Uterus (tissue), 4 donors: ENCODE results near the gene RICTOR. TPM values are rescaled to one million over a fixed set of nuclear protein-coding genes. Genes with fewer than 3 reads are reported as not detected.

Source experiments
- DNase-seq, 2 donors: peaks; one replicate each; pipeline ENCODE4 v3.0.0-alpha.2; 2019 to 2020
- H3K27ac ChIP-seq, 2 donors: fragments of 200-600 bp; sonication (generic); 1 replicate in 1 of 2; 2 replicates in 1 of 2; pipeline ENCODE4 v1.5.1; 2016 to 2018
- H3K27me3 ChIP-seq, 2 donors: fragments of 200-600 bp; sonication (generic); one replicate each; pipeline ENCODE4 v1.5.1; 2018 to 2019; ENCODE audit warnings: control low read depth in 1 of 2
- H3K36me3 ChIP-seq, 2 donors: fragments of 200-600 bp; sonication (generic); one replicate each; pipeline ENCODE4 v1.5.1; 2019; ENCODE audit warnings: control low read depth in 1 of 2
- H3K4me1 ChIP-seq, 2 donors: fragments of 200-600 bp; sonication (generic); one replicate each; pipeline ENCODE4 v1.5.1; 2018 to 2019; ENCODE audit warnings: control low read depth in 1 of 2
- H3K4me3 ChIP-seq, 2 donors: fragments of 200-600 bp; sonication (generic); 1 replicate in 1 of 2; 2 replicates in 1 of 2; pipeline ENCODE4 v1.5.1; 2018 to 2019; ENCODE audit warnings: mild to moderate bottlenecking in 1 of 2
- H3K9me3 ChIP-seq, 2 donors: fragments of 200-600 bp; sonication (generic); one replicate each; pipeline ENCODE4 v1.5.1; 2019; ENCODE audit warnings: control low read depth in 1 of 2
- CTCF ChIP-seq, 4 experiments: fragments of 200-600 bp in 2 of 4; fragments of 450-650 bp in 2 of 4; sonication (generic) in 2 of 4; IDR thresholded peaks; one replicate each; pipeline ENCODE4 v1.5.1; 2016 to 2019; ENCODE audit warnings: antibody characterized with exemption in 4 of 4, mild to moderate bottlenecking in 2 of 4, moderate library complexity in 1 of 4
- POLR2A ChIP-seq, 2 donors: fragments of 450-650 bp; IDR thresholded peaks; one replicate each; pipeline ENCODE4 v1.6.1; 2016; ENCODE audit warnings: antibody characterized with exemption in 2 of 2, mild to moderate bottlenecking in 1 of 2, moderate library complexity in 1 of 2
- intact Hi-C: fragments of 100-400 bp; cut with DNase I; formaldehyde crosslinking; loops from one replicate; pipeline ENCODE4 v1.15.1; 2023; ENCODE audit warnings: low total_unique reads
- total RNA-seq, 4 donors: library from RNA; depleted of rRNA in 3 of 4; stranded (reverse); fragments of >200 nt in 3 of 4; gene quantifications; one replicate each; pipeline versions ENCODE4 v1.1.0 to v1.2.4, GENCODE V29; 2014 to 2023
- donor health status: DM: yes; HTN: yes; CAD: no.

Gene RICTOR
- total RNA-seq, 4 donors from 2014 or later: 50.6 to 79.4 (median 70.6) TPM

DNA sequence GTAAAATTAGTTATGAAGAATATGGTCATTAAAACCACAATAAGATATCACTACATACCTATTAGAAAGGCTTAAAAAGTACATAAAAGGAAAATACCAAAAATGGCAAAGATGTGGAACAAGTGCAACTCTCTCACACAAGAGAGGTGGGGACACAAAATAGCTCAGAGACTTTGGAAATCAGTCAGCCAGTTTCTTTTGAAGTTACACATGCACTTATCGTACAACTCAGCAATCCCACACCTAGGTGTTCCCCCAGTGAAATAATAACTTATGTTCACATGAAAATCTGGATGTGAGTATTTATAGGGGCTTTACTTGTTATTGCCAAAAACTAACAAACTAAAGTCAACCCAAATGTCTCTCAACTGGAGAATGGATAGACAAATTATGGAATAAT is 9.8 kb upstream of the RICTOR start:
- intact Hi-C loops: no loop called here
- DNase-seq: no peak
- no peak overlapping the region for H3K4me3 ChIP-seq
- H3K27ac ChIP-seq: no peak overlapping the region
- no peaks in the 10 kb centered on the region for H3K9me3 ChIP-seq
- no peaks in the 10 kb centered on the region for H3K4me1 ChIP-seq
- no peaks in the 10 kb centered on the region for H3K27me3 ChIP-seq
- H3K36me3 ChIP-seq: no peaks in the 10 kb centered on the region
- TF ChIP-seq CTCF (IDR thresholded peaks at IDR 0.05) (no peak), POLR2A (IDR thresholded peaks at IDR 0.05) (no peak)

- TF ChIP-seq POLR2A (IDR thresholded peaks at IDR 0.05): no peak
- no peak for TF ChIP-seq CTCF (IDR thresholded peaks at IDR 0.05)
- DNase-seq: no peak
- intact Hi-C loops: no loop called here
- Histone ChIP-seq H3K36me3 (no peaks in the 10 kb centered on the region), H3K9me3 (no peaks in the 10 kb centered on the region), H3K27ac (no peak overlapping the region), H3K4me3 (no peak overlapping the region), H3K4me1 (no peaks in the 10 kb centered on the region), H3K27me3 (no peaks in the 10 kb centered on the region)
Measured at GRCh38 chr5:39082995-39083394, 8.8 kb upstream of the RICTOR start.

DNA sequence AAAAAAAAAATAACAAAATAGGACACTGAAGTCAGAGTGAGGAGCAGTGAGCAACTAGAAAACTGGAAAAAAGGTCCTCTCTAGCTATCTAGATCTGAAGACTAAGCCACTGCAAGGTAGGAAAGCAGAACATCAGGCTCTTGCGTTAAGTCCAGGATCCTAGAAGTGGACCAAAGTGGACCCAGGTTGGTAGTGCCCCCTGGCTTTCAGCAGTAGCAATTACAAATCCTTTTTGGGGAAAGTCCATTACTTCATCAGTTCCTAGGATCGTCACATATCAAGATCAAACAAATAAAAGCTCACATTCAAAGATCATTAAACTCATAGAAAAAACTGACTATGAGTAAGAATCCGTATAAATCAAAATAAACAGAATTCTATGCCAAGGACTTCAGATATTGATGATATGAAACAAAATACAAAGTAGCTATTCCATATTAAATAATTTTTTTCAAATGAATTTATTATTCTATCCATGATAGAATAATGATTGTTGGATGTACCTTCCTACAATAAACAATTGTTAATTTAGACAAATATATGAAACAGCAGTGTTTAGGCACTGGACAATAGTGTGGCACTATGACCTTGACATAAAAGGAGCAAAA is 6.5 kb upstream of the RICTOR start:
- intact Hi-C loops: no loop called here
- no peaks in the 10 kb centered on the region for H3K9me3 ChIP-seq
- H3K27ac ChIP-seq: no peak overlapping the region
- H3K4me1 ChIP-seq: peaks cover 0 to 2% of the 10 kb centered on the region in 2 donors
- H3K4me3 ChIP-seq: no peak overlapping the region
- peak; percentile 51 to 59 for DNase-seq
- no peaks in the 10 kb centered on the region for H3K36me3 ChIP-seq
- no peaks in the 10 kb centered on the region for H3K27me3 ChIP-seq
- TF ChIP-seq CTCF (IDR thresholded peaks at IDR 0.05): peak; percentile 80 to 86 (median 83)
- no peak for TF ChIP-seq POLR2A (IDR thresholded peaks at IDR 0.05)

DNA sequence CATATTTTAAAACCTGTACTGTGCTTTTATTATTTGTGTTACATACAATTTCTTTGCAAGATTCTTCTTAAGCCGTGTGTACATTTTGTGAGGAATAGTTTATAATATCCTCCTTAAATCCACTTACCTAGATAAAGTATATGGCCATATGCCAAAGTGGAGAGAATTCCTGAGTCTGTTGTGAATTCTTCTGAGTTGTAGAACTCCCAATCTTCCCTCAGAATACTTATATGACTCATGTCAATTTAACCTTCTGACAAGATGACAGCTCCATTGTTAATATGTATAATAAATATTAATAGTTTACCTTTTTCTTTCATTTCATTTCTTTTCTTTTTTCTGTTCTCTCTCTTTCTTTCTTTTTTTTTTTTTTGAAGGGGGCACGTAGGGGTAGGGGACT is 6.0 kb upstream of the RICTOR start:
- peaks cover 0 to 4% of the 10 kb centered on the region in 2 donors for H3K4me1 ChIP-seq
- DNase-seq: no peak
- TF ChIP-seq POLR2A (IDR thresholded peaks at IDR 0.05) (no peak), CTCF (IDR thresholded peaks at IDR 0.05) (no peak)
- no peaks in the 10 kb centered on the region for H3K36me3 ChIP-seq
- intact Hi-C loops: no loop called here
- no peak overlapping the region for H3K27ac ChIP-seq
- H3K4me3 ChIP-seq: no peak overlapping the region
- H3K9me3 ChIP-seq: no peaks in the 10 kb centered on the region
- no peaks in the 10 kb centered on the region for H3K27me3 ChIP-seq

DNA sequence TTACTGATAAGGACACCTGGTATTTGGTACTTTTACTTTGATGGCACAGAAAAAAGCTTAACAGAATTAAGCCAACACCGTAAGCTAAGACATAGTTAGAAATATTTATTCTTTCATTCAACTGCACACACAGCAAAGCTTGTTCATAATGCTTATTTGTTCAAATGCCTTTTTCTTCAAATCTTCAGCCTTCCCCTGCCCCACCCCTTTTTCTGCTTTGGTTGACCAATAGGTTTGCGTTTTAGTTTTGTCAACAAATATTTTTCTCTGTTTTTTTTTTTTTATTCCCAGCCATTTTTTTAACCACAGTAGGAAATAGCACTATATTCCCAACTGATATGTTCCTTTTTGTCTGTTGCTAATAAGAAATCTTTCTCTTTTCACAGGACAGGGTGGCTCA is 4.9 kb upstream of the RICTOR start:
- intact Hi-C loops: no loop called here
- DNase-seq: no peak

More for the DNA sequence above, 4.9 kb upstream of the RICTOR start:
- H3K4me1 ChIP-seq: peaks cover 0 to 4% of the 10 kb centered on the region in 2 donors
- H3K27ac ChIP-seq: no peak overlapping the region
- no peaks in the 10 kb centered on the region for H3K36me3 ChIP-seq
- no peak overlapping the region for H3K4me3 ChIP-seq
- no peaks in the 10 kb centered on the region for H3K27me3 ChIP-seq
- H3K9me3 ChIP-seq: no peaks in the 10 kb centered on the region
- TF ChIP-seq CTCF (IDR thresholded peaks at IDR 0.05): no peak
- no peak for TF ChIP-seq POLR2A (IDR thresholded peaks at IDR 0.05)
